ENCODE measurements around the gene BEND5. TPM values are rescaled to one million over a fixed set of nuclear protein-coding genes. Genes with fewer than 3 reads are reported as not detected.

BEND5 gene
- total and polyA plus RNA-seq, 10 of the 15 experiments (the other 5 are each of a cell fraction or from before 2014, with no cell fraction given), result 0.26 TPM; not detected in 9

DNA sequence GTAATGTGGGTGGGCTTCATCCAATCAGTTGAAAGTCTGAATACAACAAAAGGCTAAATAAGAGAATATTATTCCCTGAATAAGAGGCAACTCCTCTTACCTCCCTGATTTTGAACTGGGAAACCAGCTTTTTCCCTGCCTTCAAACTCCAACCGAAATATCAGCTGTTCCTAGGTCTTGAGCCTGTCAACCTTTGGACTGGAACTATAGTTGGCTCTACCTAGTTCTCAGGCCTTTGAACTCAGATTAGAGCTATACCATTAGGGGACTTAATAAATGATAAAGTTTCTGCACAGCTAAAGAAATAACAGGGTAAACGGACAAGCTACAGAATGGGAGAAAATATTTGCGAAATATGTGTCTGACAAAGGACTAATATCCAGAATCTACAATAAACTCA, 43.8 kb upstream of the BEND5 start (continued):
- TF ChIP-seq NFIC (IDR thresholded peaks at IDR 0.05; ENCODE audit: low read depth, low read length) (no peak), SIX5 (IDR thresholded peaks at IDR 0.05; ENCODE audit: low read depth, low read length, severe bottlenecking) (no peak), NR2C2 (IDR thresholded peaks at IDR 0.05; ENCODE audit: borderline replicate concordance, control insufficient read depth, insufficient read length, low read depth) (no peak), JUNB (IDR thresholded peaks at IDR 0.05) (no peak), MXI1 (IDR thresholded peaks at IDR 0.05; ENCODE audit: low read depth, low read length) (no peak), NR2F1 (conservative IDR thresholded peaks at IDR 0.05) (no peak), EP300 (IDR thresholded peaks at IDR 0.05; ENCODE audit: borderline replicate concordance in 1 of 2, control insufficient read depth in 1 of 2, low read depth in 2 of 2, low read length in 2 of 2) (no peak), BCL11A (IDR thresholded peaks at IDR 0.05; ENCODE audit: low read depth, low read length) (no peak)
- TF ChIP-seq, protein P1, sequence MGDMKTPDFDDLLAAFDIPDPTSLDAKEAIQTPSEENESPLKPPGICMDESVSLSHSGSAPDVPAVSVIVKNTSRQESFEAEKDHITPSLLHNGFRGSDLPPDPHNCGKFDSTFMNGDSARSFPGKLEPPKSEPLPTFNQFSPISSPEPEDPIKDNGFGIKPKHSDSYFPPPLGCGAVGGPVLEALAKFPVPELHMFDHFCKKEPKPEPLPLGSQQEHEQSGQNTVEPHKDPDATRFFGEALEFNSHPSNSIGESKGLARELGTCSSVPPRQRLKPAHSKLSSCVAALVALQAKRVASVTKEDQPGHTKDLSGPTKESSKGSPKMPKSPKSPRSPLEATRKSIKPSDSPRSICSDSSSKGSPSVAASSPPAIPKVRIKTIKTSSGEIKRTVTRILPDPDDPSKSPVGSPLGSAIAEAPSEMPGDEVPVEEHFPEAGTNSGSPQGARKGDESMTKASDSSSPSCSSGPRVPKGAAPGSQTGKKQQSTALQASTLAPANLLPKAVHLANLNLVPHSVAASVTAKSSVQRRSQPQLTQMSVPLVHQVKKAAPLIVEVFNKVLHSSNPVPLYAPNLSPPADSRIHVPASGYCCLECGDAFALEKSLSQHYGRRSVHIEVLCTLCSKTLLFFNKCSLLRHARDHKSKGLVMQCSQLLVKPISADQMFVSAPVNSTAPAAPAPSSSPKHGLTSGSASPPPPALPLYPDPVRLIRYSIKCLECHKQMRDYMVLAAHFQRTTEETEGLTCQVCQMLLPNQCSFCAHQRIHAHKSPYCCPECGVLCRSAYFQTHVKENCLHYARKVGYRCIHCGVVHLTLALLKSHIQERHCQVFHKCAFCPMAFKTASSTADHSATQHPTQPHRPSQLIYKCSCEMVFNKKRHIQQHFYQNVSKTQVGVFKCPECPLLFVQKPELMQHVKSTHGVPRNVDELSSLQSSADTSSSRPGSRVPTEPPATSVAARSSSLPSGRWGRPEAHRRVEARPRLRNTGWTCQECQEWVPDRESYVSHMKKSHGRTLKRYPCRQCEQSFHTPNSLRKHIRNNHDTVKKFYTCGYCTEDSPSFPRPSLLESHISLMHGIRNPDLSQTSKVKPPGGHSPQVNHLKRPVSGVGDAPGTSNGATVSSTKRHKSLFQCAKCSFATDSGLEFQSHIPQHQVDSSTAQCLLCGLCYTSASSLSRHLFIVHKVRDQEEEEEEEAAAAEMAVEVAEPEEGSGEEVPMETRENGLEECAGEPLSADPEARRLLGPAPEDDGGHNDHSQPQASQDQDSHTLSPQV (IDR thresholded peaks at IDR 0.05), result no peak
- TF ChIP-seq, protein P2, sequence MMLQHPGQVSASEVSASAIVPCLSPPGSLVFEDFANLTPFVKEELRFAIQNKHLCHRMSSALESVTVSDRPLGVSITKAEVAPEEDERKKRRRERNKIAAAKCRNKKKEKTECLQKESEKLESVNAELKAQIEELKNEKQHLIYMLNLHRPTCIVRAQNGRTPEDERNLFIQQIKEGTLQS (IDR thresholded peaks at IDR 0.05; ENCODE audit: borderline replicate concordance, extremely low read depth, low read depth, low read length), result no peak

All from GM12878 (cell line).